RKO (cell line): ENCODE measurements around the gene BAAT.

ENCODE experiments used
- DNase-seq: peaks from one replicate; pipeline ENCODE4 v3.0.0-alpha.2; 2016; ENCODE audit warnings: low spot score

The BAAT gene

DNA sequence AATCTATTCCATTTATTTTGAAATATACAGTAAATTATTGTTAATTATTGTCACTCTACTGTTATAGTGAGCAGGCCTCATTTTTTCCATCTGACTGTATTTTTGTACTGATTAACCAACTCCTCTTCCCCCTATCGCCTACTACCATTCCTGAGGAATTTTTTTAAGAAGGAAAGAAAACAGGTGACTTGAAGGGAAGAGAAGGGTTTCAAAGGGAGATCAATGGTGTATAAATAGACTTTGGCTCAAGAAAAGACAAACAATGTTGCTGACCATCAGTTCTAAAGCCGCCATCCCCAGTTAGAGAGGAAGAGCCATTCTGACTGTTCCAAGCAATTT is 69.7 kb downstream of the BAAT start:
- DNase-seq: no peak

DNA sequence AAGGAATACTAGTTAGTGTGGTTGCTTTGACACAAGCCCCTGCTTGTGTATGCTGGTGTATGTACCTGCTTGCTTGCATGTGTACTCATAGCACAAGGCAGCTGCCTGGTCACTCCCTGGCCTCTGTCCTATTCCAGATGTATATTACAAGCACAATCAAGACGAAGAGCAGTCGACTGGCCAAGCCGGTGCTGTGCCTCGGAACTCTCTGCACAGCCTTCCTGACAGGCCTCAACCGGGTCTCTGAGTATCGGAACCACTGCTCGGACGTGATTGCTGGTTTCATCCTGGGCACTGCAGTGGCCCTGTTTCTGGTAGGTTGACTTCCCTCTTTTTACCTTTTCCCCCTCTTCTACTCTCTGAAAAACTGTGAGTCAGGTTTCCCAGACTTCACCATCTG is 72.1 kb downstream of the BAAT start:
- no peak for DNase-seq

DNA sequence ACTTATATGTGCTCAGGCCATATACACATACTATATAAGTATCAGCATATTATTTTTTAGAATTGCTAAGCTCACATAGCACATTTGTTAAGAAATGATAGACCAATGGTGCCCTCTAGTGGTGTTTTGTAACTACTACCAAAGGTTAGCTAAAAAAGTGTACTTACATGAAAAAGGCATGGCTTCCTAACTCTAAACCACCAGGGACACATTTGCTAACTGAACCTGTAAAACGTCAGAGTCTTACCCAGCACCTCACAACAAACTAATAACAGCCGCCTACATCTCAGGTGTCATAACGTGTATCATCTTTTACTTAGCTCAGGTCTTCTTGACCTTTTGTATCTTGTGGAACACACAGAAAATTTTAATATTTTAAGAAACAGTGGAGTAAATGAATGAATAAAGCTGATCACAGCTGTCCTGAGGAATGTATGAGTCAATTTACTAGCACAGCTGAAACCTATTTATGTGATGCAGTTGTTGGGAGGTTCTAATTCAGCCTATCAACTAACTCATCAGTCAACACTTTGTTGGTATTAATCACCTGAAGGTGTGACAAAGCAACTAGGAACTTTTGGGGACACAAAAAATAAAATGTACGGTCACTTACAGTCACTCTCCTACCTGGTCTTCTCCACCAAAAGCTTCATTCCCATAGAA is 72.9 kb downstream of the BAAT start:
- DNase-seq: peak; percentile 91

DNA sequence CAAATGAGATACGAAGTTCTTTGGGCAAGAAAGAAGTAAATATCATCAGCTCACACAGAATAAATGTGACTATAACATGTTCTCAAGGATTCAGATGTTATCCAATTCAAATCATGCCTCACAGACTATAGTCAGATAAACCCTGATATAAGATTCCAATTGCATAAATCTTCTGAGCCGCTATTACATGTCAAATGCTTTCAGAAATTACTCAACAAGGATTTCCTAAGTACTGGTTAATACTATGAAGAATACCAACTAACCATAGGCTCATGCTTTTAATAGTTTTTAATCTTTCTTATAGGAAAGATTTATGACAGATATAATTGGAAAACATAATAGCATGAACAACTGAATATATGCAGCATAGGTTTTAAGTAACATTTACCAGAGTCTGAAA is 73.6 kb downstream of the BAAT start:
- DNase-seq: no peak
